ENCODE data around the gene GCKR.

The GCKR gene

DNA sequence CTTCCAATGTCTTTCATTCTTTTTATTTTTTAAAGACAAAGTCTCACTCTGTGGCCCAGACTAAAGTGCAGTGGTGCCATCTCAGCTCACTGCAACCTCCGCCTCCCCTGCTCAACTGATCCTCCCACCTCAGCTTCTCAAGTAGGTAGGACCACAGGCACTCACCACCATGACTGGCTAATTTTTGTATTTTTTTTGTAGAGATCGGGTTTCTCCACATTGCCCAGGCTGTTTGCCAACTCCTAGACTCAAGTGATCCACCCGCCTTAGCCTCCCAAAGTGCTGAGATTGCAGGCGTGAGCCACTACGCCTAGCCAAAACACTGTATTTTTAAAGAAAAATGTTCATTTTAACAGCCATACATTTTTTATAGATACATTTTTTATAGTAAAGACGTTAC, 12.7 kb downstream of the GCKR start:
- TF ChIP-seq, protein P1, sequence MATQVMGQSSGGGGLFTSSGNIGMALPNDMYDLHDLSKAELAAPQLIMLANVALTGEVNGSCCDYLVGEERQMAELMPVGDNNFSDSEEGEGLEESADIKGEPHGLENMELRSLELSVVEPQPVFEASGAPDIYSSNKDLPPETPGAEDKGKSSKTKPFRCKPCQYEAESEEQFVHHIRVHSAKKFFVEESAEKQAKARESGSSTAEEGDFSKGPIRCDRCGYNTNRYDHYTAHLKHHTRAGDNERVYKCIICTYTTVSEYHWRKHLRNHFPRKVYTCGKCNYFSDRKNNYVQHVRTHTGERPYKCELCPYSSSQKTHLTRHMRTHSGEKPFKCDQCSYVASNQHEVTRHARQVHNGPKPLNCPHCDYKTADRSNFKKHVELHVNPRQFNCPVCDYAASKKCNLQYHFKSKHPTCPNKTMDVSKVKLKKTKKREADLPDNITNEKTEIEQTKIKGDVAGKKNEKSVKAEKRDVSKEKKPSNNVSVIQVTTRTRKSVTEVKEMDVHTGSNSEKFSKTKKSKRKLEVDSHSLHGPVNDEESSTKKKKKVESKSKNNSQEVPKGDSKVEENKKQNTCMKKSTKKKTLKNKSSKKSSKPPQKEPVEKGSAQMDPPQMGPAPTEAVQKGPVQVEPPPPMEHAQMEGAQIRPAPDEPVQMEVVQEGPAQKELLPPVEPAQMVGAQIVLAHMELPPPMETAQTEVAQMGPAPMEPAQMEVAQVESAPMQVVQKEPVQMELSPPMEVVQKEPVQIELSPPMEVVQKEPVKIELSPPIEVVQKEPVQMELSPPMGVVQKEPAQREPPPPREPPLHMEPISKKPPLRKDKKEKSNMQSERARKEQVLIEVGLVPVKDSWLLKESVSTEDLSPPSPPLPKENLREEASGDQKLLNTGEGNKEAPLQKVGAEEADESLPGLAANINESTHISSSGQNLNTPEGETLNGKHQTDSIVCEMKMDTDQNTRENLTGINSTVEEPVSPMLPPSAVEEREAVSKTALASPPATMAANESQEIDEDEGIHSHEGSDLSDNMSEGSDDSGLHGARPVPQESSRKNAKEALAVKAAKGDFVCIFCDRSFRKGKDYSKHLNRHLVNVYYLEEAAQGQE (IDR thresholded peaks at IDR 0.05; ENCODE audit: low read depth): no peak
- TF ChIP-seq NFIC (IDR thresholded peaks at IDR 0.05): peak; percentile 35; the same call in 1 of the 2 replicates

DNA sequence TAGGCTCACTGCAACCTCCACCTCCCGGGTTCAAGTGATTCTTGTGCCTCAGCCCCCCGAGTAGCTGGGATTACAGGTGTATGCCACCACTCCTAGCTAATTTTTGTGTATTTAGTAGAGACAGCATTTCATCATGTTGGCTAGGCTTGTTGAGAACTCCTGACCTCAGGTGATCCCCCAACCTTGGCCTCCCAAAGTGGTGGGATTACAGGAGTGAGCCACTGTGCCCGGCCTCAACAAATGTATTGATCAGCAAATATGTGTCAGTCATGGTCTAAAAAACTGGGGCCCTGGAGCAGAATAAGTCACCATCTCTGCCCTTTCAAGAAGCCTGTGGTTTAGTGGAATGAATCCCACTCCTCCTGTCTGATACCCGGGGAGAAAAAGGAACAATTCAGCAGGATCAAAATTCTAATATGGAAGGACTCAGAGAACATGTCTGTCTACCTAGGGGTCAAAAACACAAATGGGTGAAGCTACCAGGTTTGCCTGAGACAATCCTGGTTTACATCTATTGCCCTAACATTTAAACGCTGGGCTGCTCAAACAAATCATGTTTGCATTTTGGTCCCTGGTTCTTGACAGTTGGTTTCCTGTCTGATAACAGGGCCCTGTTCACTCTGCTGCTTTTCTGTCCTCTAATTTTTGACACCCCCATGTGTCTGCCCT, 21.6 kb downstream of the GCKR start:
- TF ChIP-seq TEAD4 (IDR thresholded peaks at IDR 0.05) (no peak), RAD21 (IDR thresholded peaks at IDR 0.05; ENCODE audit: low read depth) (no peak), CREB1 (IDR thresholded peaks at IDR 0.05; ENCODE audit: low read depth) (no peak), TAF1 (IDR thresholded peaks at IDR 0.05; ENCODE audit: low read depth) (no peak), ZBTB7A (IDR thresholded peaks at IDR 0.05; ENCODE audit: low read depth) (no peak), TCF12 (IDR thresholded peaks at IDR 0.05; ENCODE audit: low read depth) (no peak)
- TF ChIP-seq, protein P1 (IDR thresholded peaks at IDR 0.05; ENCODE audit: low read depth): no peak
- TF ChIP-seq, protein P2, sequence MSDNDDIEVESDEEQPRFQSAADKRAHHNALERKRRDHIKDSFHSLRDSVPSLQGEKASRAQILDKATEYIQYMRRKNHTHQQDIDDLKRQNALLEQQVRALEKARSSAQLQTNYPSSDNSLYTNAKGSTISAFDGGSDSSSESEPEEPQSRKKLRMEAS (IDR thresholded peaks at IDR 0.05): no peak

DNA sequence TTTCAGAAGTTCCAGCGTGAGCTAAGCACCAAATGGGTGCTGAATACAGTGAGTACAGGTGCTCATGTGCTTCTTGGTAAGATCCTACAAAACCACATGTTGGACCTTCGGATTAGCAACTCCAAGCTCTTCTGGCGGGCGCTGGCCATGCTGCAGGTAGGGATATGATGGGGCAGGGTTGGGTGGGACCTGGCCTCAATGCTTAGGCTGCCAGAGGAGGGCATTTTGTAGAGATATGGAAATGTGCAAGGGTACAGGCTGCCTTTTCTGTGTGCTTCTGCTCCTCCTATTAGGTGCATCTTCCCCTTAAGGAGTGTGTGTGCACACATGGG, 22.1 kb downstream of the GCKR start:
- TF ChIP-seq CREB1 (IDR thresholded peaks at IDR 0.05; ENCODE audit: low read depth): no peak
- TF ChIP-seq TAF1 (IDR thresholded peaks at IDR 0.05; ENCODE audit: low read depth): no peak
- TF ChIP-seq NFIC (IDR thresholded peaks at IDR 0.05): no peak
- no peak for TF ChIP-seq EGR1 (IDR thresholded peaks at IDR 0.05)
- TF ChIP-seq TEAD4 (IDR thresholded peaks at IDR 0.05): no peak
- no peak for TF ChIP-seq TCF12 (IDR thresholded peaks at IDR 0.05; ENCODE audit: low read depth)
- no peak for TF ChIP-seq RAD21 (IDR thresholded peaks at IDR 0.05; ENCODE audit: low read depth)
- TF ChIP-seq, protein P2 (IDR thresholded peaks at IDR 0.05): no peak
- TF ChIP-seq CEBPB (IDR thresholded peaks at IDR 0.05): no peak
- TF ChIP-seq YY1 (IDR thresholded peaks at IDR 0.05; ENCODE audit: low read depth): no peak
- TF ChIP-seq EP300 (IDR thresholded peaks at IDR 0.05; ENCODE audit: borderline replicate concordance): no peak
- no peak for TF ChIP-seq FOXM1 (IDR thresholded peaks at IDR 0.05; ENCODE audit: borderline replicate concordance, low read depth)
- no peak for TF ChIP-seq ZBTB7A (IDR thresholded peaks at IDR 0.05; ENCODE audit: low read depth)

DNA sequence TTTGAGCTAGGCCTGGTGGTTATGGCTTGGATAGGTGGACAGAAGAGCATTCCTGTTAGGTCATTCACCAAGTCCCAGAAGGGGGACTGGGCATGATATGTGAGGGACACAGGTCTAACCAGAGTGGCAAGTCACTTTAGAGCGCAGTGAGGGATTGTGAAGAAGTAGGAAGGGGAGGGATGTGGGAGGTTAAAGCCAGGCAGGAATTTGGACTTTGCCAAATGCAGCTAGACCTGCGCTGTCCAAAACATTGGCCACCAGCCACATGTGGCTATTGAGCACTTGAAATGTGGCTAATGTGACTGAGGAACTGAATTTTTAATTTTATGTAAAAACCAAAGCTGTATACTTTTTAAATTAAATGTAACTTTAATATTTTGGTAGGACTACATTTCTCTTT, 23.7 kb downstream of the GCKR start:
- TF ChIP-seq ZBTB7A (IDR thresholded peaks at IDR 0.05; ENCODE audit: low read depth): no peak
- TF ChIP-seq, protein P1 (IDR thresholded peaks at IDR 0.05; ENCODE audit: low read depth): no peak
- no peak for TF ChIP-seq YY1 (IDR thresholded peaks at IDR 0.05; ENCODE audit: low read depth)
- TF ChIP-seq CEBPB (IDR thresholded peaks at IDR 0.05): no peak
- no peak for TF ChIP-seq TAF1 (IDR thresholded peaks at IDR 0.05; ENCODE audit: low read depth)
- TF ChIP-seq CREB1 (IDR thresholded peaks at IDR 0.05; ENCODE audit: low read depth): no peak
- no peak for TF ChIP-seq NFIC (IDR thresholded peaks at IDR 0.05)
- TF ChIP-seq EGR1 (IDR thresholded peaks at IDR 0.05): no peak
- TF ChIP-seq, protein P2 (IDR thresholded peaks at IDR 0.05): no peak
- TF ChIP-seq, protein P3, sequence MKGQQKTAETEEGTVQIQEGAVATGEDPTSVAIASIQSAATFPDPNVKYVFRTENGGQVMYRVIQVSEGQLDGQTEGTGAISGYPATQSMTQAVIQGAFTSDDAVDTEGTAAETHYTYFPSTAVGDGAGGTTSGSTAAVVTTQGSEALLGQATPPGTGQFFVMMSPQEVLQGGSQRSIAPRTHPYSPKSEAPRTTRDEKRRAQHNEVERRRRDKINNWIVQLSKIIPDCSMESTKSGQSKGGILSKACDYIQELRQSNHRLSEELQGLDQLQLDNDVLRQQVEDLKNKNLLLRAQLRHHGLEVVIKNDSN (IDR thresholded peaks at IDR 0.05): no peak
- no peak for TF ChIP-seq RAD21 (IDR thresholded peaks at IDR 0.05; ENCODE audit: low read depth)
- TF ChIP-seq TCF12 (IDR thresholded peaks at IDR 0.05; ENCODE audit: low read depth): no peak
- TF ChIP-seq TEAD4 (IDR thresholded peaks at IDR 0.05): no peak
- no peak for TF ChIP-seq FOXM1 (IDR thresholded peaks at IDR 0.05; ENCODE audit: borderline replicate concordance, low read depth)
- no peak for TF ChIP-seq EP300 (IDR thresholded peaks at IDR 0.05; ENCODE audit: borderline replicate concordance)

Data from Ishikawa (cell line).